Keratinocyte (primary cell): ENCODE measurements around the gene UCP2. TPM values are rescaled to one million over a fixed set of nuclear protein-coding genes. Genes with fewer than 3 reads are reported as not detected.

Experiments
- DNase-seq: peaks from one replicate; pipeline ENCODE4 v3.0.0-alpha.2; 2011; ENCODE audit warnings: low read depth, missing footprints, low spot score
- FAIRE-seq: peaks from 2 replicates; lab custom pipeline; 2011; peaks lifted over from hg19 to GRCh38; lab: Jason Lieb, UNC
- H2AFZ ChIP-seq: 2 replicates; pipeline ENCODE4 v1.6.0; 2012; ENCODE audit warnings: low read length, control low read depth, inconsistent platforms; ENCODE audit not compliant: control insufficient read depth
- H3K27ac ChIP-seq: 2 replicates; pipeline ENCODE4 v1.5.1; 2011; ENCODE audit warnings: low read length; ENCODE audit not compliant: control insufficient read depth, insufficient read depth
- H3K27me3 ChIP-seq: 3 replicates; pipeline ENCODE4 v1.6.0; 2011; ENCODE audit warnings: low read length; ENCODE audit not compliant: control insufficient read depth, insufficient read depth; ENCODE audit errors: extremely low read depth
- H3K36me3 ChIP-seq, 2 experiments: 2 replicates in 1 of 2; 3 replicates in 1 of 2; pipeline ENCODE4 v1.5.1; 2011; ENCODE audit warnings: low read length in 2 of 2, mild to moderate bottlenecking in 1 of 2; ENCODE audit not compliant: control insufficient read depth in 2 of 2, insufficient read depth in 2 of 2; ENCODE audit errors: extremely low read depth in 1 of 2
- H3K4me1 ChIP-seq: 3 replicates; pipeline ENCODE4 v1.5.1; 2011; ENCODE audit warnings: low read length; ENCODE audit not compliant: control insufficient read depth, insufficient read depth; ENCODE audit errors: extremely low read depth
- H3K4me2 ChIP-seq: 3 replicates; pipeline ENCODE4 v1.6.0; 2011; ENCODE audit warnings: low read depth, low read length; ENCODE audit not compliant: control insufficient read depth, insufficient read depth; ENCODE audit errors: extremely low read depth
- H3K4me3 ChIP-seq, 3 experiments: fragments of 200-600 bp in 1 of 3; sonication (generic) in 1 of 3; 2 replicates in 2 of 3; 3 replicates in 1 of 3; pipeline ENCODE4 v1.5.1; 2011 to 2016; ENCODE audit warnings: low read length in 3 of 3, mild to moderate bottlenecking in 3 of 3, control low read depth in 2 of 3, inconsistent platforms in 1 of 3, low read depth in 1 of 3, mixed read lengths in 1 of 3, mixed run types in 1 of 3, moderate library complexity in 1 of 3; ENCODE audit not compliant: control insufficient read depth in 2 of 3, insufficient read depth in 2 of 3; ENCODE audit errors: extremely low read depth in 1 of 3
- H3K79me2 ChIP-seq: 2 replicates; pipeline ENCODE4 v1.6.0; 2012; ENCODE audit warnings: low read length; ENCODE audit not compliant: control insufficient read depth, insufficient read depth
- H3K9ac ChIP-seq: 3 replicates; pipeline ENCODE4 v1.6.0; 2011; ENCODE audit warnings: low read length; ENCODE audit not compliant: control insufficient read depth, insufficient read depth; ENCODE audit errors: extremely low read depth
- H3K9me1 ChIP-seq: 3 replicates; pipeline ENCODE4 v1.6.0; 2011; ENCODE audit warnings: low read length; ENCODE audit not compliant: control insufficient read depth, insufficient read depth; ENCODE audit errors: extremely low read depth
- H3K9me3 ChIP-seq: 2 replicates; pipeline ENCODE4 v1.5.1; 2012; ENCODE audit warnings: low read depth, low read length; ENCODE audit not compliant: control insufficient read depth
- H4K20me1 ChIP-seq: 3 replicates; pipeline ENCODE4 v1.6.0; 2011; ENCODE audit warnings: low read length; ENCODE audit not compliant: control insufficient read depth, insufficient read depth; ENCODE audit errors: extremely low read depth
- EZH2 ChIP-seq: IDR thresholded peaks from one replicate; pipeline ENCODE4 v1.6.1; 2012; ENCODE audit warnings: inconsistent platforms, mild to moderate bottlenecking, low read length, moderate library complexity
- dilution Hi-C: fragments of 300-500 bp; cut with MboI; formaldehyde crosslinking; loops from one replicate; pipeline ENCODE4 v1.7.0; 2020; ENCODE audit warnings: low sequenced_read_pairs; ENCODE audit not compliant: extremely low pct_ligation_motif_present
- polyA plus RNA-seq, 5 experiments: library from polyadenylated mRNA; depleted of rRNA in 3 of 5; stranded (reverse) in 3 of 5; stranded (forward) in 1 of 5; unstranded in 1 of 5; fragments of >200 nt; gene quantifications; 1 replicate in 1 of 5; 2 replicates in 3 of 5; 3 replicates in 1 of 5; pipeline versions ENCODE4 v1.2.1 to v1.2.3, GENCODE V29; 2011 to 2012; ENCODE audit warnings: missing spikeins in 2 of 5, low read depth in 1 of 5, low replicate concordance in 1 of 5
- TF ChIP-seq, protein P1 (sequence below), 3 experiments: IDR thresholded peaks in 1 of 3; conservative IDR thresholded peaks in 1 of 3; optimal IDR thresholded peaks in 1 of 3; 2 replicates in 2 of 3; 3 replicates in 1 of 3; pipeline versions ENCODE3 to v1.5.1; 2011; ENCODE audit warnings: low read length in 3 of 3, mild to moderate bottlenecking in 3 of 3, moderate library complexity in 2 of 3, control low read depth in 1 of 3, inconsistent platforms in 1 of 3; ENCODE audit not compliant: insufficient read depth in 2 of 3; ENCODE audit errors: extremely low read depth in 1 of 3

The UCP2 gene
- polyA plus RNA-seq, 1 donor (not counting 4 experiments of a cell fraction or from before 2014, with no cell fraction given): 1.1 TPM

DNA sequence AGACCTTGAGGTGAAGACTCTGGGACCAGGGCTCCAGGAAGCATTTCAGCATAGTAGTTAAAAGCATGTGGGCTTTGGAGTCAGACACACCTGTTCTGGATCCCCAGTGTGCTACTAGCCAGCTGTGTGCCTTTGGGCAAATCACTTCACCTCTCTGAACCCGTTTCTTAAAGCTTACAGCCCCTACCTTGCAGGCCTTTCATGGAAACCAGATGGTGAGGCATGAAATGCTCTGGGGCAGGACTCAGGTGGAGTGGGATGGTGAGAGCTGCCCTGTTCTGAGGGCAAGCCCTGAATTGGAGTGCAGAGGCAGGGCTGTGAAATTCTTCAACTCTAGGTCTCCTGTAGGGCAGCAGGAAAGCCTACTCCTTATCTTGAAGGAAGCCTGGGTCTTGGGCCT is 10.5 kb downstream of the UCP2 start:
- Histone ChIP-seq H2AFZ (no peak overlapping the region), H3K27me3 (no peaks in the 10 kb centered on the region), H4K20me1 (no peaks in the 10 kb centered on the region), H3K9me1 (no peaks in the 10 kb centered on the region), H3K27ac (no peak overlapping the region), H3K9me3 (no peaks in the 10 kb centered on the region), H3K9ac (no peak overlapping the region), H3K4me3 (no peak overlapping the region), H3K79me2 (no peaks in the 10 kb centered on the region), H3K36me3 (no peaks in the 10 kb centered on the region), H3K4me1 (peaks cover 8% of the 10 kb centered on the region), H3K4me2 (no peak overlapping the region)
- dilution Hi-C loops: no loop called here
- no peak for FAIRE-seq
- TF ChIP-seq, protein P1, sequence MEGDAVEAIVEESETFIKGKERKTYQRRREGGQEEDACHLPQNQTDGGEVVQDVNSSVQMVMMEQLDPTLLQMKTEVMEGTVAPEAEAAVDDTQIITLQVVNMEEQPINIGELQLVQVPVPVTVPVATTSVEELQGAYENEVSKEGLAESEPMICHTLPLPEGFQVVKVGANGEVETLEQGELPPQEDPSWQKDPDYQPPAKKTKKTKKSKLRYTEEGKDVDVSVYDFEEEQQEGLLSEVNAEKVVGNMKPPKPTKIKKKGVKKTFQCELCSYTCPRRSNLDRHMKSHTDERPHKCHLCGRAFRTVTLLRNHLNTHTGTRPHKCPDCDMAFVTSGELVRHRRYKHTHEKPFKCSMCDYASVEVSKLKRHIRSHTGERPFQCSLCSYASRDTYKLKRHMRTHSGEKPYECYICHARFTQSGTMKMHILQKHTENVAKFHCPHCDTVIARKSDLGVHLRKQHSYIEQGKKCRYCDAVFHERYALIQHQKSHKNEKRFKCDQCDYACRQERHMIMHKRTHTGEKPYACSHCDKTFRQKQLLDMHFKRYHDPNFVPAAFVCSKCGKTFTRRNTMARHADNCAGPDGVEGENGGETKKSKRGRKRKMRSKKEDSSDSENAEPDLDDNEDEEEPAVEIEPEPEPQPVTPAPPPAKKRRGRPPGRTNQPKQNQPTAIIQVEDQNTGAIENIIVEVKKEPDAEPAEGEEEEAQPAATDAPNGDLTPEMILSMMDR (optimal IDR thresholded peaks at IDR 0.05 in 1 of 3, IDR thresholded peaks at IDR 0.05 in 1 of 3, conservative IDR thresholded peaks at IDR 0.05 in 1 of 3; ENCODE audit: extremely low read depth in 1 of 3, insufficient read depth in 2 of 3, low read length in 3 of 3): no peak
- DNase-seq: no peak

DNA sequence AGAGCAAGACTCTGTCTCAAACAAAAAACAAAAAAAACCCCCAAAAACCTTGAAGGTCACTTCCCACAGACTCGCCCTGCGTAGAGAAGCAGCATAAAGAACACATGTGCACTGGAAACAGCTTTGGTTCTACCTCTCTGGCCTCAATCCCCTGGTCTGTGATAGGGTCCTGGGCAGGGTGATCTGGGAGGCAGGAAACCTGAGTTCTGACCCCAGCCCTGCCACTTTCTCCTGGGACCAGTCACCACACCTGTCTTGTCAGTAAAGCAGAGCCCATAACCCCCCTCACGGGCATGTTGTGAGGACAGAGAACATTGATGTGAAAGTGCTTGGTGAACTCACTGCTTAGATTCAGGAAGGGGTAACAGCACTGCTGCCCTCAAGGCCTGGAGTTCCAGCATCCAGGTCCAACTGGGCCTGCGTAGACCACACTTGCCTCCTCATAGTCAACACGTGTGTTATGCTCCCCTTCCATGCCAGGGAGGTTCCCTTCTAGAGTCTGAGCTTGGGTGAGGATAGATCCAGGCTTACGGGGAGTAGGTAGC is 11.4 kb downstream of the UCP2 start:
- FAIRE-seq (no peak), DNase-seq (no peak)
- Histone ChIP-seq H3K4me1 (peaks cover 8% of the 10 kb centered on the region), H3K9ac (no peak overlapping the region), H3K27ac (no peak overlapping the region), H3K79me2 (no peaks in the 10 kb centered on the region), H3K27me3 (no peaks in the 10 kb centered on the region), H4K20me1 (no peaks in the 10 kb centered on the region), H3K9me1 (no peaks in the 10 kb centered on the region), H3K36me3 (no peaks in the 10 kb centered on the region), H3K4me2 (no peak overlapping the region), H3K9me3 (no peaks in the 10 kb centered on the region), H2AFZ (no peak overlapping the region), H3K4me3 (no peak overlapping the region)
- TF ChIP-seq, protein P1 (optimal IDR thresholded peaks at IDR 0.05 in 1 of 3, IDR thresholded peaks at IDR 0.05 in 1 of 3, conservative IDR thresholded peaks at IDR 0.05 in 1 of 3; ENCODE audit: extremely low read depth in 1 of 3, insufficient read depth in 2 of 3, low read length in 3 of 3): no peak
- no peak for TF ChIP-seq EZH2
- dilution Hi-C loops: no loop called here
